SK-N-MC (cell line): ENCODE results near the gene ATP7B.

Experiments
- DNase-seq: peaks from one replicate; pipeline ENCODE4 v3.0.0-alpha.2; 2011; ENCODE audit warnings: low read depth, low spot score
- H3K27ac ChIP-seq: fragments of 200-600 bp; sonication (generic); 2 replicates; pipeline ENCODE4 v1.5.1; 2016; ENCODE audit warnings: mixed run types
- H3K36me3 ChIP-seq: fragments of 200-600 bp; sonication (generic); 2 replicates; pipeline ENCODE4 v1.6.1; 2017; ENCODE audit warnings: antibody characterized with exemption, low read length, mixed read lengths; ENCODE audit not compliant: insufficient read depth
- H3K4me3 ChIP-seq: fragments of 200-600 bp; sonication (generic); 2 replicates; pipeline ENCODE4 v1.5.1; 2016
- H3K9ac ChIP-seq: fragments of 200-600 bp; sonication (generic); 2 replicates; pipeline ENCODE4 v1.8.0; 2017; ENCODE audit warnings: mixed run types, mixed read lengths; ENCODE audit not compliant: insufficient read length
- H3K9me3 ChIP-seq: fragments of 200-600 bp; sonication (generic); 2 replicates; pipeline ENCODE4 v1.6.1; 2017; ENCODE audit warnings: low read depth, mild to moderate bottlenecking, antibody characterized with exemption, low read length, moderate library complexity, mixed read lengths
- EZH2 ChIP-seq: fragments of 200-600 bp; sonication (generic); IDR thresholded peaks from one replicate; pipeline ENCODE4 v1.6.1; 2017; ENCODE audit warnings: antibody characterized with exemption
- FOXP2 ChIP-seq: optimal IDR thresholded peaks from 2 replicates; pipeline ENCODE3; 2011; ENCODE audit warnings: mild to moderate bottlenecking, moderate library complexity; ENCODE audit not compliant: insufficient read depth; ENCODE audit errors: extremely low read length, control extremely low read depth
- POLR2AphosphoS5 ChIP-seq: IDR thresholded peaks from 2 replicates; pipeline ENCODE4 v1.6.1; 2012; ENCODE audit warnings: mild to moderate bottlenecking, low read depth, low read length, borderline replicate concordance

The ATP7B gene

GRCh38 chr13:51894239-51894638 lies 117.0 kb downstream of the ATP7B start:
- H3K36me3 ChIP-seq, result no peaks in the 10 kb centered on the region
- H3K27ac ChIP-seq, result no peak overlapping the region
- H3K9me3 ChIP-seq, result no peaks in the 10 kb centered on the region
- H3K9ac ChIP-seq, result no peak overlapping the region
- TF ChIP-seq EZH2 (no peak), FOXP2 (no peak)
- DNase-seq, result no peak
- no peak overlapping the region for H3K4me3 ChIP-seq

DNA sequence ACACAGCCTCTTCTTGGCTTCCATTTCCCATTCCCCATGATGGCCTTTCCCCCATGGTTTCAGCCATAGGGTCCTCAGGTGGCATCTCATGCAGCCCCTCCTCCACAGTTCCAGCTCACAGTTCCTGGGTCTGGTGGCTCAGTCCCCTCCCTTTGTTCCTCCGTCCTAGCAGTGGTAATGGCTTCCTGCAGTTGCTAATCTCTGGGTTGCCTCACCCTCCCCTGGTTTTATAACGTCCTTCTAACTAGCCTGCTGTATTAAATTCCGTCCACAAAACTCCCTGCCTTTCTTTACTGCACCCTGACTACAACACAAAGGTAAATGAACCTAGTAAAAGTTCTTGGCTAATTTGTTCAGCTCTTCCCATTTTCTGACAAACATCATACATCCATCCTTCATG lies 118.6 kb downstream of the ATP7B start:
- no peak overlapping the region for H3K27ac ChIP-seq
- no peaks in the 10 kb centered on the region for H3K9me3 ChIP-seq
- no peak for DNase-seq
- no peak overlapping the region for H3K9ac ChIP-seq
- no peak overlapping the region for H3K4me3 ChIP-seq
- H3K36me3 ChIP-seq, result no peaks in the 10 kb centered on the region
- TF ChIP-seq FOXP2 (no peak), EZH2 (no peak), POLR2AphosphoS5 (no peak)

GRCh38 chr13:51887468-51887867 lies 123.8 kb downstream of the ATP7B start:
- Histone ChIP-seq H3K36me3 (no peaks in the 10 kb centered on the region), H3K9ac (no peak overlapping the region), H3K4me3 (no peak overlapping the region), H3K9me3 (no peaks in the 10 kb centered on the region), H3K27ac (no peak overlapping the region)
- TF ChIP-seq POLR2AphosphoS5 (no peak), FOXP2 (no peak), EZH2 (no peak)
- no peak for DNase-seq

GRCh38 chr13:51885651-51886050 lies 125.6 kb downstream of the ATP7B start:
- H3K9ac ChIP-seq, result no peak overlapping the region
- no peak overlapping the region for H3K27ac ChIP-seq
- H3K9me3 ChIP-seq, result no peaks in the 10 kb centered on the region
- no peak for DNase-seq
- H3K36me3 ChIP-seq, result no peaks in the 10 kb centered on the region
- H3K4me3 ChIP-seq, result no peak overlapping the region
- no peak for TF ChIP-seq FOXP2
- no peak for TF ChIP-seq EZH2
- TF ChIP-seq POLR2AphosphoS5, result no peak

- DNase-seq, result no peak
- Histone ChIP-seq H3K27ac (no peak overlapping the region), H3K9me3 (no peaks in the 10 kb centered on the region), H3K36me3 (no peaks in the 10 kb centered on the region), H3K4me3 (no peak overlapping the region), H3K9ac (no peak overlapping the region)
- TF ChIP-seq POLR2AphosphoS5 (no peak), FOXP2 (no peak), EZH2 (no peak)
Observed at GRCh38 chr13:51883226-51883600, 128.0 kb downstream of the ATP7B start.
